Endothelial cell of umbilical vein (primary cell): ENCODE results near the gene CILP. TPM values are rescaled to one million over a fixed set of nuclear protein-coding genes. Genes with fewer than 3 reads are reported as not detected.

Experiments used
- BruUV-seq: library from RNA; stranded (reverse); fragments of 400-500 nt; replicated peaks from 2 replicates; lab custom pipeline; 2021; lab: Mats Ljungman, UMichigan
- CTCF ChIA-PET: fragments of 300-600, 350-600 bp; sonication (Branson Sonifier 250); formaldehyde crosslinking; loops from one replicate; lab custom pipeline; 2021; ENCODE audit warnings: antibody characterized with exemption, inconsistent platforms; lab: Charles Lee
- POLR2A ChIA-PET: fragments of 300-600, 350-600 bp; sonication (Branson Sonifier 250); formaldehyde crosslinking; loops from one replicate; lab custom pipeline; 2021; ENCODE audit warnings: antibody characterized with exemption, inconsistent platforms; lab: Charles Lee
- DNase-seq: peaks from one replicate; pipeline ENCODE4 v3.0.0-alpha.2; 2011; ENCODE audit warnings: low read depth, low spot score
- FAIRE-seq: peaks from 2 replicates; lab custom pipeline; 2011; peaks lifted over from hg19 to GRCh38; lab: Jason Lieb, UNC
- H2AFZ ChIP-seq: 2 replicates; pipeline ENCODE4 v1.6.0; 2012; ENCODE audit warnings: low read depth, low read length, control low read depth, inconsistent platforms
- H3K27ac ChIP-seq: 2 replicates; pipeline ENCODE4 v1.5.1; 2011; ENCODE audit warnings: low read depth, mild to moderate bottlenecking, control low read depth, low read length, moderate library complexity; ENCODE audit not compliant: insufficient read depth
- H3K27me3 ChIP-seq, 2 experiments: 2 replicates each; pipeline versions ENCODE4 v1.6.0 to v1.6.1; 2011; ENCODE audit warnings: low read length in 2 of 2, mixed read lengths in 1 of 2; ENCODE audit not compliant: control insufficient read depth in 2 of 2, insufficient read depth in 2 of 2
- H3K36me3 ChIP-seq, 2 experiments: 2 replicates in 1 of 2; 3 replicates in 1 of 2; pipeline ENCODE4 v1.5.1; 2011; ENCODE audit warnings: low read length in 2 of 2, mild to moderate bottlenecking in 1 of 2, moderate library complexity in 1 of 2; ENCODE audit not compliant: control insufficient read depth in 2 of 2, insufficient read depth in 2 of 2; ENCODE audit errors: extremely low read depth in 1 of 2
- H3K4me1 ChIP-seq: 3 replicates; pipeline ENCODE4 v1.5.1; 2011; ENCODE audit warnings: mild to moderate bottlenecking, low read length; ENCODE audit not compliant: control insufficient read depth, insufficient read depth; ENCODE audit errors: extremely low read depth
- H3K4me2 ChIP-seq: 2 replicates; pipeline ENCODE4 v1.6.1; 2011; ENCODE audit warnings: low read length, control low read depth, mixed read lengths; ENCODE audit not compliant: insufficient read depth
- H3K4me3 ChIP-seq, 3 experiments: fragments of 200-600 bp in 1 of 3; sonication (generic), shearing (Covaris generic) in 1 of 3; replicated peaks in 1 of 3; 2 replicates each; pipeline ENCODE4 v1.5.1; 2011 to 2016; ENCODE audit warnings: control low read depth in 3 of 3, low read length in 3 of 3, mild to moderate bottlenecking in 2 of 3, inconsistent platforms in 1 of 3, low read depth in 1 of 3, moderate library complexity in 1 of 3; ENCODE audit not compliant: insufficient read depth in 1 of 3
- H3K79me2 ChIP-seq: 2 replicates; pipeline ENCODE4 v1.6.0; 2012; ENCODE audit warnings: low read length, inconsistent platforms; ENCODE audit not compliant: control insufficient read depth, insufficient read depth
- H3K9ac ChIP-seq: replicated peaks from 2 replicates; pipeline ENCODE3; 2011; ENCODE audit warnings: low read length, control low read depth; ENCODE audit not compliant: insufficient read depth; ENCODE audit errors: extremely low read depth
- H3K9me1 ChIP-seq: replicated peaks from 3 replicates; pipeline ENCODE4 v1.6.0; 2011; ENCODE audit warnings: mild to moderate bottlenecking, low read length; ENCODE audit not compliant: control insufficient read depth, insufficient read depth; ENCODE audit errors: extremely low read depth
- H3K9me3 ChIP-seq: replicated peaks from 2 replicates; pipeline ENCODE4 v1.5.1; 2012; ENCODE audit warnings: low read length, inconsistent platforms; ENCODE audit not compliant: control insufficient read depth, insufficient read depth
- H4K20me1 ChIP-seq: replicated peaks from 2 replicates; pipeline ENCODE3; 2011; ENCODE audit warnings: mild to moderate bottlenecking, low read length; ENCODE audit not compliant: control insufficient read depth, insufficient read depth; ENCODE audit errors: extremely low read depth
- CTCF ChIP-seq, 2 donors: IDR thresholded peaks; 1 replicate in 1 of 2; 2 replicates in 1 of 2; pipeline ENCODE4 v1.5.1; 2011; ENCODE audit warnings: low read length in 2 of 2, mild to moderate bottlenecking in 2 of 2, moderate library complexity in 2 of 2, control low read depth in 1 of 2, inconsistent platforms in 1 of 2, low read depth in 1 of 2; ENCODE audit not compliant: insufficient read depth in 1 of 2; ENCODE audit errors: extremely low read depth in 1 of 2
- EZH2 ChIP-seq: IDR thresholded peaks from 2 replicates; pipeline ENCODE4 v1.6.1; 2012; ENCODE audit warnings: borderline replicate concordance, low read depth, mild to moderate bottlenecking, moderate library complexity, low read length, inconsistent platforms; ENCODE audit not compliant: severe bottlenecking
- GATA2 ChIP-seq: IDR thresholded peaks from 2 replicates; pipeline ENCODE4 v1.7.0; 2011; ENCODE audit warnings: low read depth, mild to moderate bottlenecking, moderate library complexity, mixed read lengths, low read length; ENCODE audit not compliant: insufficient read length, insufficient read depth
- JUN ChIP-seq: IDR thresholded peaks from 2 replicates; pipeline ENCODE4 v1.6.1; 2011; ENCODE audit warnings: borderline replicate concordance, low read depth; ENCODE audit not compliant: insufficient read length, insufficient read depth
- MAX ChIP-seq: IDR thresholded peaks from 2 replicates; pipeline ENCODE4 v1.6.1; 2011; ENCODE audit not compliant: insufficient read depth, insufficient read length
- POLR2A ChIP-seq: IDR thresholded peaks from 2 replicates; pipeline ENCODE4 v1.6.1; 2012; ENCODE audit warnings: low read depth, mild to moderate bottlenecking, control low read depth, low read length
- dilution Hi-C: fragments of 300-500 bp; cut with MboI; formaldehyde crosslinking; loops from one replicate; pipeline ENCODE4 v1.15.0; 2019; ENCODE audit warnings: low sequenced_read_pairs; ENCODE audit not compliant: extremely low pct_ligation_motif_present
- intact Hi-C: fragments of 100-400 bp; cut with micrococcal nuclease; formaldehyde crosslinking; loops from one replicate; pipeline ENCODE4 v1.10.0; 2022
- polyA plus RNA-seq, 4 experiments: library from polyadenylated mRNA; depleted of rRNA in 3 of 4; stranded (reverse) in 3 of 4; unstranded in 1 of 4; fragments of >200 nt; gene quantifications; 2 replicates each; pipeline versions ENCODE4 v1.2.1 to v1.2.3, GENCODE V29; 2011 to 2012; ENCODE audit warnings: missing spikeins in 1 of 4
- total RNA-seq: library from RNA; stranded (reverse); gene quantifications from 2 replicates; pipeline ENCODE4 v1.2.3, GENCODE V29; 2021

Gene CILP
- total and polyA plus RNA-seq, 2 donors (not counting 3 experiments of a cell fraction or from before 2014, with no cell fraction given) = 0.01 TPM; not detected in 1

- Histone ChIP-seq H3K4me2 (no peak overlapping the region), H3K9me1 (no peaks in the 10 kb centered on the region), H3K9ac (no peak overlapping the region), H3K27me3 (no peaks in the 10 kb centered on the region), H2AFZ (no peak overlapping the region), H3K27ac (no peak overlapping the region), H3K79me2 (no peaks in the 10 kb centered on the region), H3K4me3 (no peak overlapping the region), H3K9me3 (no peaks in the 10 kb centered on the region), H4K20me1 (no peaks in the 10 kb centered on the region), H3K4me1 (no peaks in the 10 kb centered on the region), H3K36me3 (no peaks in the 10 kb centered on the region)
- ChIA-PET CTCF (no interaction called here), POLR2A (no interaction called here)
- no TSS peak for BruUV-seq
- TF ChIP-seq MAX = no peak
- no peak for TF ChIP-seq JUN
- TF ChIP-seq CTCF (IDR thresholded peaks at IDR 0.05; ENCODE audit: extremely low read depth in 1 of 2, insufficient read depth in 1 of 2, low read depth in 1 of 2, low read length in 2 of 2) = no peak
- no peak for TF ChIP-seq EZH2
- TF ChIP-seq POLR2A = no peak
- no peak for TF ChIP-seq GATA2
- dilution Hi-C loops = no loop called here
- DNase-seq = no peak
- no peak for FAIRE-seq
- intact Hi-C loops = no loop called here
Measured at GRCh38 chr15:65246026-65246714, 34.9 kb upstream of the CILP start.
